Muscle layer of duodenum (tissue), 2 donors: ENCODE results near the gene APH1B.
"Not testable (repeated sequence)": the region's sequence is repeated elsewhere in the genome, so short reads cannot be mapped to it uniquely, and the experiment has no call there.

Experiments
- H3K27ac ChIP-seq: one replicate; pipeline ENCODE4 v1.7.0; 2013; ENCODE audit warnings: mild to moderate bottlenecking, low read length
- H3K27me3 ChIP-seq: one replicate; pipeline ENCODE4 v1.7.0; 2013; ENCODE audit warnings: low read depth, mild to moderate bottlenecking, control low read depth, low read length
- H3K36me3 ChIP-seq, 2 donors: one replicate each; pipeline ENCODE4 v1.7.0; 2013; ENCODE audit warnings: low read length in 2 of 2, control low read depth in 1 of 2, mild to moderate bottlenecking in 1 of 2; ENCODE audit not compliant: insufficient read depth in 2 of 2, control insufficient read depth in 1 of 2
- H3K4me1 ChIP-seq, 2 donors: one replicate each; pipeline ENCODE4 v1.7.0; 2013; ENCODE audit warnings: low read length in 2 of 2, mild to moderate bottlenecking in 2 of 2, control low read depth in 1 of 2, moderate library complexity in 1 of 2; ENCODE audit not compliant: insufficient read depth in 2 of 2, control insufficient read depth in 1 of 2
- H3K4me3 ChIP-seq, 2 donors: one replicate each; pipeline ENCODE4 v1.7.0; 2013; ENCODE audit warnings: low read length in 2 of 2, low read depth in 1 of 2, mild to moderate bottlenecking in 1 of 2
- H3K9me3 ChIP-seq, 2 donors: one replicate each; pipeline ENCODE4 v1.7.0; 2013; ENCODE audit warnings: low read length in 2 of 2, control low read depth in 1 of 2, mild to moderate bottlenecking in 1 of 2; ENCODE audit not compliant: control insufficient read depth in 1 of 2
- donor health status: healthy.

APH1B gene

DNA sequence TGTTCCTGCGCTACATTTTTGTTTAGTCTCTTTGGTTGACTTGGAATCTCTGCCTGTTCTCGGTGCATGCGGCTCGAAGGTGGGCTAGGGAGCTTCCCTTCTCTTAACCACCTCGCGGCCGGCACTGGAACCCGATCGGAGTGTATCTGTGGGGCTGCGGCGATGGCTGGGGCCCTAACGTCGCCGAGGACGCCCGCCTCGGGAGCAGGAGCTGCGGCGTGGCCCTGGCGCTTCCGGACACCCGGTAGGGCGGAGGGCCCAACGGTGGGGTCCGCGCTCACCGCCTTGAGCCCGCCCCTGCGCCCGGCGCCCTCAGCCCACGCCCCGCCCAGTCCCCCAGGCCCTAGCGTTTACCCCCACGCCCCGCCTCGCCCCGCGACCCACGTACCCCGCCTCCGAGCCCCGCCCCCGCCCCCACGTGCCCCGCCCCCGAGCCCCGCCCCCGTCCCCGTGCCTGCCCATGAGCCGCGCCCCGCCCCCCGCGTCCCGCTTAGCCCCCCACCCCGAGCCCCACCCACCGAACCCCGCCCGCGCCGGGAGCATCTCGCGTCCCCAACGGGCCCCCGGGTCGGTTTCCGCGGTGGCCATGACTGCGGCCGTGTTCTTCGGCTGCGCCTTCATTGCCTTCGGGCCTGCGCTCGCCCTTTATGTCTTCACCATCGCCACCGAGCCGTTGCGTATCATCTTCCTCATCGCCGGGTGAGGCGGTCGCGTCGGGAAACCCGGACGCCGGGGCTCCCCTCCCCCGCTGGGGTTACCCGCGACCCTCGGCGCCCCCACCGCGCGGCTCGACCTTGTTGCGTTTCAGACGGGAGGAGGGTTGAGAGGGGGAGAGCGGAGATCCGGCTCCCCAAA lies at the start of gene APH1B:
Gene APH1B, plus strand, starts transcription at position 568 of the 855 bp plus-strand sequence. Its CDS starts 19 bp downstream, at position 587.
- H3K4me1 ChIP-seq, result peaks cover 3 to 4% of the 10 kb centered on the region in 2 donors
- H3K27ac ChIP-seq, result peak within 1 kb of the TSS; percentile 83
- H3K4me3 ChIP-seq, result peak within 1 kb of the TSS; percentile 78 to 91
- no peaks in the 10 kb centered on the region for H3K9me3 ChIP-seq
- no peaks in the 10 kb centered on the region for H3K36me3 ChIP-seq
- no peaks in the 10 kb centered on the region for H3K27me3 ChIP-seq

DNA sequence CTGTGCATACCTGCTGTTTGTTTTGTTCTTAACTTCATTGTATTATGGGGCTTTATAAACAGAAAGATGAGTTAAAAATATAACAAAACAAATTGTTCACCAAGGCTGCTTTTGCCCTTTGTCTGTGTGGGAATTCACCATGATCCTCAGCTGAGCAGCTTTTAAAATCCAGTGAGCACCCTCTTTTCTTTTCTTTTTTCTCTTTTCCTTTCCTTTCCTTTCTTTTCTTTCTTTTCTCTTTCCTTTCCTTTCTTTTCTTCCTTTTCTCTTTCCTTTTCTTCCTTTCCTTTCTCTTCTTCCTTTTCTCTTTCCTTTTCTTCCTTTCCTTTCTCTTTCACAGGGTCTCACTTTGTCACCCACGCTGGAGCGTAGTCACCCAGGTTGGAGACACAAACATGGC lies 49.7 kb upstream of the APH1B start:
- Histone ChIP-seq H3K27ac (no peak overlapping the region), H3K9me3 (no peaks in the 10 kb centered on the region), H3K4me1 (peaks cover 6 to 11% of the 10 kb centered on the region in 2 donors), H3K27me3 (no peaks in the 10 kb centered on the region), H3K36me3 (no peaks in the 10 kb centered on the region), H3K4me3 (no peak overlapping the region)

DNA sequence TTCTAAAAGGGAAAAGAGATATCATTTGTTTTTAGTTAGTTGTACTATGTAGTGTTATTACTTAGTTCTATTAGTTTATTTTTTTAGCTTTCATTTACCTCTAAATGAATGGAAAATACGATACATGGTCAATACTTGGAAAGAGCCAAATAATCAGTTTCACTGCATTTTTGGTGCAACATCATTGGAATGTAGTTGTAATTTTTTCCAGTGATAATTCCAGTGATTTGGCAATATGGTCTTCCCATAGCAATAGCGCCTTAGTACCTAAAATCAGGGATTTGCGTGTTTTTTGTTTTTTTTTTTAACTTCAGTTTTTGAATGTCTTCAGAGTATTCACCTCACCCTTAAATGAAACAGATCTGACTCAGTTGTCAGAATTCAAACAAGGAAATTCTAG lies 46.2 kb upstream of the APH1B start:
- no peaks in the 10 kb centered on the region for H3K9me3 ChIP-seq
- peaks cover 23 to 36% of the 10 kb centered on the region in 2 donors for H3K4me1 ChIP-seq
- no peak overlapping the region for H3K4me3 ChIP-seq
- H3K27me3 ChIP-seq, result no peaks in the 10 kb centered on the region
- no peaks in the 10 kb centered on the region for H3K36me3 ChIP-seq
- no peak overlapping the region for H3K27ac ChIP-seq

DNA sequence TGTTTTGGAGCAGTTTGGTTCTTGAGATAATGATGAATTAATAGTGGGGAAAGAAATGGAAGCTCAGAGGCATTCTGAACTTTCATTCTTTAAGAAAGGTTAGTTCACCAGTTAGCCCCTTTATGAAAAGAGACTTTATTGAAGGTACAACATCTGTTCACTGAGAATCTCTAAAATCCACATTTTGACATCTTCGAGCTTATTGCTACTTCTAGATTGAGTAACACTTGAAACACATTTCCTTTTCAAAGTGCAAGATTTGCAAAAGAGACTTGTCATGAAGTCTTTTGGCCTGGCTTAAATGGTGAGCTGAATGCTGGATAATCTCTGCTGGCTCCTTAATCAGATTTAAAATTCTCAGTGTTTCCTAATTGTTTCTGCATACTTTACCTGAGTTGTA lies 45.7 kb upstream of the APH1B start:
- H3K4me1 ChIP-seq, result peaks cover 23 to 35% of the 10 kb centered on the region in 2 donors
- no peak overlapping the region for H3K4me3 ChIP-seq
- H3K36me3 ChIP-seq, result no peaks in the 10 kb centered on the region
- no peak overlapping the region for H3K27ac ChIP-seq
- no peaks in the 10 kb centered on the region for H3K9me3 ChIP-seq
- no peaks in the 10 kb centered on the region for H3K27me3 ChIP-seq

DNA sequence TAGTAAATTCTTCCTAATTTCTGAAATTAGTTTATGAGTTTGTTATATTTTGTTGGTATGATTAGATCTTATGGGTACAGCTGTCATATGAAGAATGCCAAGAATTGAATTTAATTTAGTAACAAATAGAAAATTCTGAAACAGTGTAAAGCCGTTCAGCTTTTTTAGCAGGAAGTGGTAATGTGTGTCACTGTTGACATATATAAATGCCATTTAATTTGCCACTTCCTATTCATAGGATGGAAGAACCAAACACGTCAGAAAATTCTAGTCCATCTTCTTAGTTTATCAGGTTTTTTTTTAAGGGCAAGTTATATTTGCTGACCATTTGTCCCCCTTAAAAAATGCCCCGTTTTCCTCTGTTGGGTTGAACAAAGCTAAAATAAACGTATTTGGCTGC lies 45.0 kb upstream of the APH1B start:
- Histone ChIP-seq H3K27ac (no peak overlapping the region), H3K36me3 (no peaks in the 10 kb centered on the region), H3K27me3 (no peaks in the 10 kb centered on the region), H3K4me1 (peaks cover 23 to 30% of the 10 kb centered on the region in 2 donors), H3K4me3 (no peak overlapping the region), H3K9me3 (no peaks in the 10 kb centered on the region)

DNA sequence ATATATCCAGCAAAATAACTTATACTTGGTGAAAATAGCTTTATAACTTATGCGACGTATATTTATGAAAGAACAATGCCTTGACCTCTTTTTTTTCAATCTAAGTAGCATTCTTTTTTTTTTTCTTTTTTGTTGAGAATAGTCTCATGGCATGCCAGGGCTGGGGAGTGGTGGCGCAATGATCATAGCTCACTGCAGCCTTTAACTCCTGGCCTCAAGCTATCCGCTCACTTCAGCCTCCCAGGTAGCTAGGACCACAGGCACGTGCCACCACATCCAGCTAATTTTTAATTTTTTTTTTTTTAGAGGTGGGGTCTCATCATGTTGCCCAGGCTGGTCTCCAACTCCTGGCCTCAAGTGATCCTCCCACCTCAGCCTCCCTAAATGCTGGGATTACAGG lies 44.5 kb upstream of the APH1B start:
- H3K27ac ChIP-seq, result no peak overlapping the region
- H3K4me1 ChIP-seq, result peaks cover 23 to 30% of the 10 kb centered on the region in 2 donors

DNA sequence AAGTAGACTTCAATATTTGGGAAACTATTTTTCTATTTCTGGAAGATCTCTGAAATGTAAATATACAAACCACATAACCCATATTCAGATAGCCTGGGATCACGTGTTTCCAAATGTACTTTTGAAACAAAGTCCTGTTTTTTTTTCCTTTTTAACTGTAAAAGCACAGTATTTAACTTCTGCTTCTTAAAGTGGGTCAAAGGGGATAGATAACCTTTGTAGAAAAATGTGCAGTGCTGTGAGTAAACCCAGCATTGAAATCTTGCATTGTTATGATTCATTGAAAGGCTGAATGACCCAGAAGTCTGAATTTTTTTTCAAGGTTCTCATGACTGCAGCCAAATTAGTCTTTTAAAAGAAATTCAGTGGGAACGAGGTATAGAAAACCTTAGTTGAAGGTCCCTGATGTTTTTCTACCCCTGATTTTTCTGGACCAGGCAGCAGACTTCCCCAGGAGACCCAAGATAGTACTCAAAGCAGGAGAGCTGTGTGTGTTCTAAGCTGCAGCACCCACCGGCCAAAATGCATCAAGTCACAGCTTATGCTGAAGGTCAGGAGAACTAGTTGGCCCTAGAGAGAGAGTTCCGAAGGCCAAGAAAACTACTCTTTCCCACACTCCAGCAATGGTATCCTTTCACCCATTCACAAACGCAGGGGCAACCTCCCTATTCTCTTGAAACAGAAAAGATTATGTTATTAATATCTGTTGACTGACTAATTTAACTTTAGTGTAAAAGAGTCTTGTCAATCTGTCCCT lies 43.6 kb upstream of the APH1B start:
- Histone ChIP-seq H3K4me3 (no peak overlapping the region), H3K27me3 (no peaks in the 10 kb centered on the region)

More for the DNA sequence above, 44.5 kb upstream of the APH1B start:
- Histone ChIP-seq H3K9me3 (no peaks in the 10 kb centered on the region), H3K4me3 (no peak overlapping the region), H3K27me3 (no peaks in the 10 kb centered on the region), H3K36me3 (no peaks in the 10 kb centered on the region)

DNA sequence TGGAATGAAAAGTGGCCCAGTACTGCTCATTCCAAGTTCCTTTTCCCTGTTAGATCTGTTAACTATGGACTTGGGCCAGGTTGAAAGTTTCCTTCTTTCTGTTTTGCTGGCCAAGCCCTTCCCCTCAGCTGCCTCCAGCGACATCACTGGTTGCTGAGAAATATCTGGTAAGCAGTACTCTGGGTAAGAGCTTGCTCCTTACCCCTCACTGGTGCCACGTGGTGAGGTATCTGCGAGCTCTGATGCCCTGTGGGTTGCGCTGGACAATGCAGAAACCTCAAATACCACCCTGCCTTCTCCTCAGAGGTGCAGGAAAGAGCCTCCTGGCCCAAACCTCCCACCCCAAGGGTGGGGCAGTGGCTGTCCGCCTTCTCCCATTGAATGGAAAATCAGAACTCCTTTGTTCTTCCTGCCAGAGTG lies 42.9 kb upstream of the APH1B start:
- no peaks in the 10 kb centered on the region for H3K36me3 ChIP-seq
- H3K9me3 ChIP-seq, result no peaks in the 10 kb centered on the region
- peaks cover 20 to 34% of the 10 kb centered on the region in 2 donors for H3K4me1 ChIP-seq
- H3K27ac ChIP-seq, result peak overlapping the region; percentile 87
- no peaks in the 10 kb centered on the region for H3K27me3 ChIP-seq
- no peak overlapping the region for H3K4me3 ChIP-seq

More for the DNA sequence above, 43.6 kb upstream of the APH1B start:
- no peaks in the 10 kb centered on the region for H3K9me3 ChIP-seq
- H3K36me3 ChIP-seq, result no peaks in the 10 kb centered on the region
- H3K27ac ChIP-seq, result peak overlapping the region; percentile 87
- H3K4me1 ChIP-seq, result peaks cover 18 to 28% of the 10 kb centered on the region in 2 donors

DNA sequence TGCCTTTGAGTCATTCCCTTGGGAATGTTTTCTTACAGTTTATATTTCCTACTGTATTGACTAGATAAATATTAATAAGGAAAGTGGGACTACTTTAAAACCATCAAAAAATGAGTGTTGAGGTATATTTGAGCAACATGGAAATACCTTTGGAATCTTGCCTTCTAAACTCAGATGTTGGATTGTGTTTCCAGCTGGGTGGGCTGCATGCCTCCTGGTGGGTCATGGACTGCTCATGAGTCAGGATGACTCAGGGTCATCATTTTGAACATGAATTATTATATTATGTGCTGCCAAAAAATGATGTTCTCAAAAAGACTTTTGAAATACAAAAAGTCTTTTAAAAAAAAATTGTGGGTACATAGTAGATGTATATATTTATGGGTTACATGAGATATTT lies 41.1 kb upstream of the APH1B start:
- Histone ChIP-seq H3K27ac (no peak overlapping the region), H3K36me3 (no peaks in the 10 kb centered on the region), H3K4me1 (peaks cover 20 to 42% of the 10 kb centered on the region in 2 donors), H3K27me3 (no peaks in the 10 kb centered on the region), H3K4me3 (no peak overlapping the region), H3K9me3 (no peaks in the 10 kb centered on the region)

DNA sequence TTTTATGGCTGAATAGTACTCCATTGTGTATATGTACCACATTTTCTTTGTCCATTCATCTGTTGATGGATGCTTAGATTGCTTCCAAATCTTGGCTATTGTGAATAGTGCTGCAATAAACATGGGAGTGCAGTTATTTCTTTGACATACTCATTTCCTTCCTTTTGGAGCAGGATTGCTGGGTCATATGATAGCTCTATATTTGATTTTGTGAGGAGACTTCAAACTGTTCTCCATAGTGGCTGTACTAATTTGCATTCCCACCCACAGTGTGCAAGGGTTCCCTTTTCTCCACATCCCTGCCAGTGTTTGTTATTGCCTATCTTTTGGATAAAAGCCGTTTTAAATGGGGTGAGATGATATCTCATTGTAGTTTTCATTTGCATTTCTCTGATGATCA lies 40.3 kb upstream of the APH1B start:
- H3K27ac ChIP-seq, H3K4me3 ChIP-seq, H3K9me3 ChIP-seq, H3K27me3 ChIP-seq, H3K36me3 ChIP-seq: not testable (repeated sequence)
- H3K4me1 ChIP-seq, result peaks cover 20 to 42% of the 10 kb centered on the region in 2 donors

DNA sequence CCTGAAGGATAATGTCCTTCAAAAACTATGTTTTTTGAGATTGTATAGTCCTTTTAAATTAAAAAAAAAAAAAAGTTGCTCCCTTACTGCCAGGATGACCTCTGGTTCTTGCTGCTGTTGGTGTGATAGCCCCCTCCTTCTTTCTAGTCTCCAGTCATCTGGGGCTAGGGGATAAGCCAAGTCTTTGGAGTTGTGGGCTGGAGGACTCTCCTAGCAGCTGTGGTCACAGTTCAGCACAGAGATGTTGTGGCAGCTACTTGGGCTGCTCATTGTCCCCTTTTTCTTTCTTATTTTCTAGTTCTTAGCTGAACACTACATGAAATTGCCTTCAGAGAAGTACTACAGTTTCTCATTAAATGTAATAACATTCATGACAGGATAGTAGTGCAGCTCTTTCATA lies 39.2 kb upstream of the APH1B start:
- H3K4me1 ChIP-seq, result peaks cover 20 to 41% of the 10 kb centered on the region in 2 donors
- no peaks in the 10 kb centered on the region for H3K27me3 ChIP-seq
- H3K27ac ChIP-seq, result no peak overlapping the region

More for the DNA sequence above, 39.2 kb upstream of the APH1B start:
- H3K36me3 ChIP-seq, result no peaks in the 10 kb centered on the region
- H3K9me3 ChIP-seq, result no peaks in the 10 kb centered on the region
- H3K4me3 ChIP-seq, result no peak overlapping the region
